Left lung (tissue), 10 donors: Measurements from ENCODE around the gene VRK1. TPM values are rescaled to one million over a fixed set of nuclear protein-coding genes. Genes with fewer than 3 reads are reported as not detected.

ENCODE experiments used
- ATAC-seq: fragments of 200-7000 bp; cut with Tn5 transposase; one replicate; pipeline ENCODE4 v1.9.1; 2020; ENCODE audit warnings: moderate library complexity
- DNase-seq, 4 donors: peaks; one replicate each; pipeline ENCODE4 v3.0.0-alpha.2; 2013 to 2020
- H3K27ac ChIP-seq, 2 donors: fragments of 200-600 bp; sonication (generic) in 1 of 2; one replicate each; pipeline versions ENCODE4 v1.5.0 to v1.8.0; 2020 to 2021
- H3K27me3 ChIP-seq, 2 donors: fragments of 200-600 bp; sonication (generic) in 1 of 2; one replicate each; pipeline versions ENCODE4 v1.5.0 to v1.8.0; 2020 to 2021
- H3K36me3 ChIP-seq, 2 donors: fragments of 200-600 bp; sonication (generic) in 1 of 2; one replicate each; pipeline versions ENCODE4 v1.5.0 to v1.8.0; 2020 to 2021
- H3K4me1 ChIP-seq, 2 donors: fragments of 200-600 bp; one replicate each; pipeline ENCODE4 v1.8.0; 2021
- H3K4me3 ChIP-seq, 2 donors: fragments of 200-600 bp; sonication (generic) in 1 of 2; one replicate each; pipeline versions ENCODE4 v1.5.0 to v1.8.0; 2020 to 2021; ENCODE audit warnings: mild to moderate bottlenecking in 1 of 2
- H3K9me3 ChIP-seq, 2 donors: fragments of 200-600 bp; sonication (generic) in 1 of 2; one replicate each; pipeline versions ENCODE4 v1.5.0 to v1.8.0; 2020 to 2021
- CTCF ChIP-seq, 2 donors: fragments of 200-600 bp; sonication (generic) in 1 of 2; IDR thresholded peaks; one replicate each; pipeline versions ENCODE4 v1.5.0 to v1.8.0; 2021; ENCODE audit warnings: antibody characterized with exemption in 2 of 2
- intact Hi-C, 2 donors: fragments of 100-400 bp; cut with DNase I; formaldehyde crosslinking; loops; one replicate each; pipeline versions ENCODE4 v1.11.2 to v1.14.2; 2022
- polyA plus RNA-seq, 6 donors: library from polyadenylated mRNA; unstranded; fragments of 120-200 nt; gene quantifications; one replicate each; pipeline ENCODE4 v1.2.1, GENCODE V29; 2013; ENCODE audit not compliant: insufficient read length in 6 of 6
- total RNA-seq, 2 donors: library from RNA; stranded (reverse); fragmentation: NEBNext Ultra II Directional; extraction: Animal tissue kit (Norgen Biotek cat#: 25700); gene quantifications; one replicate each; pipeline ENCODE4 v1.2.1, GENCODE V29; 2021
- donor health status: DM: no; HTN: yes; CAD: no.
- donor health status: DM: no; HTN: no; CAD: no.

The VRK1 gene
- total and polyA plus RNA-seq, 8 donors = 9.7 to 26.1 (median 19.7) TPM

GRCh38 chr14:96894966-96895365 is 97.8 kb downstream of the VRK1 start:
- Histone ChIP-seq H3K4me3 (no peak overlapping the region), H3K27me3 (no peaks in the 10 kb centered on the region), H3K9me3 (no peaks in the 10 kb centered on the region), H3K36me3 (peaks cover 0 to 3% of the 10 kb centered on the region in 2 donors), H3K4me1 (no peaks in the 10 kb centered on the region), H3K27ac (no peak overlapping the region)
- intact Hi-C loops = no loop called here
- no peak for TF ChIP-seq CTCF (IDR thresholded peaks at IDR 0.05)
- ATAC-seq (no peak), DNase-seq (no peak)

- H3K27ac ChIP-seq = no peak overlapping the region
- no peaks in the 10 kb centered on the region for H3K4me1 ChIP-seq
These were observed 98.6 kb downstream of the VRK1 start for GRCh38 chr14:96895658-96896271.

GRCh38 chr14:96897184-96897583 is 100.0 kb downstream of the VRK1 start:
- Histone ChIP-seq H3K36me3 (peaks cover 0 to 3% of the 10 kb centered on the region in 2 donors), H3K4me3 (no peak overlapping the region), H3K4me1 (no peaks in the 10 kb centered on the region), H3K27me3 (no peaks in the 10 kb centered on the region), H3K27ac (no peak overlapping the region), H3K9me3 (no peaks in the 10 kb centered on the region)
- no peak for DNase-seq
- intact Hi-C loops = no loop called here
- TF ChIP-seq CTCF (IDR thresholded peaks at IDR 0.05) = no peak
- no peak for ATAC-seq

More at GRCh38 chr14:96895658-96896271, 98.6 kb downstream of the VRK1 start:
- DNase-seq (no peak), ATAC-seq (no peak)
- H3K4me3 ChIP-seq = no peak overlapping the region
- no peaks in the 10 kb centered on the region for H3K9me3 ChIP-seq
- H3K36me3 ChIP-seq = peaks cover 0 to 3% of the 10 kb centered on the region in 2 donors
- TF ChIP-seq CTCF (IDR thresholded peaks at IDR 0.05) = no peak
- intact Hi-C loops = no loop called here
- H3K27me3 ChIP-seq = no peaks in the 10 kb centered on the region

- intact Hi-C loops = no loop called here
- no peaks in the 10 kb centered on the region for H3K27me3 ChIP-seq
- H3K4me1 ChIP-seq = peaks cover 0 to 6% of the 10 kb centered on the region in 2 donors
- H3K27ac ChIP-seq = no peak overlapping the region
- no peak for TF ChIP-seq CTCF (IDR thresholded peaks at IDR 0.05)
- no peak overlapping the region for H3K4me3 ChIP-seq
- H3K36me3 ChIP-seq = no peaks in the 10 kb centered on the region
- ATAC-seq (no peak), DNase-seq (no peak)
- no peaks in the 10 kb centered on the region for H3K9me3 ChIP-seq
These were observed 104.0 kb downstream of the VRK1 start for GRCh38 chr14:96901227-96901626.

- intact Hi-C loops = no loop called here
- peaks cover 0 to 9% of the 10 kb centered on the region in 2 donors for H3K4me1 ChIP-seq
- no peaks in the 10 kb centered on the region for H3K27me3 ChIP-seq
- TF ChIP-seq CTCF (IDR thresholded peaks at IDR 0.05) = no peak
- H3K36me3 ChIP-seq = no peaks in the 10 kb centered on the region
- no peak overlapping the region for H3K27ac ChIP-seq
- no peak for ATAC-seq
- no peaks in the 10 kb centered on the region for H3K9me3 ChIP-seq
- no peak for DNase-seq
- H3K4me3 ChIP-seq = no peak overlapping the region
These were observed 104.8 kb downstream of the VRK1 start for GRCh38 chr14:96902004-96902403.
